HepG2 (cell line): ENCODE data around the gene POLN. TPM values are rescaled to one million over a fixed set of nuclear protein-coding genes. Genes with fewer than 3 reads are reported as not detected.

Source experiments
- ATAC-seq: fragments of 200-7000 bp; cut with Tn5 transposase; 3 replicates; pipeline ENCODE4 v1.9.1; 2020; ENCODE audit warnings: mild to moderate bottlenecking, moderate library complexity
- BruUV-seq: library from RNA; stranded (reverse); fragments of 400-500 nt; replicated peaks from 2 replicates; lab custom pipeline; 2021; lab: Mats Ljungman, UMichigan
- CTCF ChIA-PET: fragments of 300-600 bp; formaldehyde crosslinking; extraction: SDS; loops from one replicate; lab custom pipeline; 2021; ENCODE audit warnings: low total read pairs, inconsistent platforms, low intra/inter-chr PET ratio; lab: Yijun Ruan, JAX
- POLR2A ChIA-PET: fragments of 350-600 bp; sonication (Branson Sonifier 250); formaldehyde crosslinking; loops from one replicate; lab custom pipeline; 2020; ENCODE audit warnings: antibody characterized with exemption, inconsistent platforms; lab: Yijun Ruan, JAX
- DNase-seq: peaks from one replicate; pipeline ENCODE4 v3.0.0-alpha.2; 2015; ENCODE audit warnings: low spot score
- FAIRE-seq: peaks from 3 replicates; lab custom pipeline; 2011; peaks lifted over from hg19 to GRCh38; lab: Jason Lieb, UNC
- H2AFZ ChIP-seq: one replicate; pipeline ENCODE4 v1.6.1; 2011; ENCODE audit warnings: low read length, inconsistent platforms
- H3K27ac ChIP-seq: fragments of 300-600 bp; 3 replicates; pipeline ENCODE4 v1.8.0; 2011; ENCODE audit warnings: mixed run types, mild to moderate bottlenecking, mixed read lengths, low read length, inconsistent platforms; ENCODE audit not compliant: insufficient read depth; ENCODE audit errors: extremely low read length
- H3K27me3 ChIP-seq, 2 experiments: fragments of 200-600 bp in 1 of 2; 2 replicates in 1 of 2; 3 replicates in 1 of 2; pipeline versions ENCODE4 v1.6.0 to v1.8.0; 2011; ENCODE audit warnings: low read length in 2 of 2, mild to moderate bottlenecking in 2 of 2, moderate library complexity in 2 of 2, inconsistent platforms in 1 of 2; ENCODE audit not compliant: insufficient read depth in 2 of 2, control insufficient read depth in 1 of 2
- H3K36me3 ChIP-seq, 2 experiments: fragments of 200-600 bp in 1 of 2; replicated peaks in 1 of 2; 2 replicates in 1 of 2; 3 replicates in 1 of 2; pipeline versions ENCODE4 v1.5.1 to v1.8.0; 2011; ENCODE audit warnings: low read length in 2 of 2, inconsistent platforms in 1 of 2; ENCODE audit not compliant: insufficient read depth in 2 of 2, control insufficient read depth in 1 of 2
- H3K4me1 ChIP-seq: 2 replicates; pipeline ENCODE4 v1.5.1; 2012; ENCODE audit warnings: low read length, inconsistent platforms; ENCODE audit not compliant: insufficient read depth
- H3K4me2 ChIP-seq: 2 replicates; pipeline ENCODE4 v1.6.0; 2011; ENCODE audit warnings: low read depth, low read length, inconsistent platforms
- H3K4me3 ChIP-seq, 3 experiments: fragments of 200-600 bp in 1 of 3; sonication (generic), shearing (Covaris generic) in 1 of 3; replicated peaks in 1 of 3; 2 replicates each; pipeline ENCODE4 v1.5.1; 2011 to 2016; ENCODE audit warnings: low read length in 3 of 3, inconsistent platforms in 2 of 3, low read depth in 2 of 3, mild to moderate bottlenecking in 2 of 3, control low read depth in 1 of 3, mixed read lengths in 1 of 3; ENCODE audit not compliant: insufficient read depth in 1 of 3
- H3K79me2 ChIP-seq: one replicate; pipeline ENCODE4 v1.6.1; 2011; ENCODE audit warnings: low read length, inconsistent platforms; ENCODE audit not compliant: insufficient read depth
- H3K9ac ChIP-seq: 2 replicates; pipeline ENCODE4 v1.6.0; 2011; ENCODE audit warnings: mild to moderate bottlenecking, low read depth, low read length, inconsistent platforms; ENCODE audit not compliant: insufficient read depth
- H3K9me3 ChIP-seq: 2 replicates; pipeline ENCODE4 v1.5.1; 2012; ENCODE audit warnings: mild to moderate bottlenecking, low read length
- H4K20me1 ChIP-seq: 2 replicates; pipeline ENCODE4 v1.6.0; 2011; ENCODE audit warnings: inconsistent platforms, mild to moderate bottlenecking, low read length, moderate library complexity; ENCODE audit not compliant: insufficient read depth
- ATF7-NPFF ChIP-seq: sonication (generic); formaldehyde crosslinking; IDR thresholded peaks from 2 replicates; pipeline ENCODE4 v1.8.1; 2023; ENCODE audit warnings: mild to moderate bottlenecking, low read depth, missing genetic modification reagents, moderate library complexity
- DR1 ChIP-seq: sonication (generic); formaldehyde crosslinking; IDR thresholded peaks from 2 replicates; pipeline ENCODE4 v1.8.0; 2021; ENCODE audit warnings: mild to moderate bottlenecking, missing genetic modification reagents, inconsistent platforms
- HDAC2 ChIP-seq: sonication (generic); formaldehyde crosslinking; IDR thresholded peaks from 2 replicates; pipeline ENCODE4 v1.4.0; 2020; ENCODE audit warnings: missing genetic modification reagents
- KAT2B ChIP-seq: fragments of 150-350 bp; IDR thresholded peaks from 2 replicates; pipeline ENCODE4 v1.6.1; 2014; ENCODE audit warnings: low read depth, low read length, borderline replicate concordance
- MAF1 ChIP-seq: sonication (generic); formaldehyde crosslinking; IDR thresholded peaks from 2 replicates; pipeline ENCODE4 v1.5.0; 2020; ENCODE audit warnings: missing genetic modification reagents, borderline replicate concordance
- MATR3 ChIP-seq: sonication (generic); formaldehyde crosslinking; IDR thresholded peaks from 2 replicates; pipeline ENCODE4 v1.4.0; 2020; ENCODE audit warnings: missing genetic modification reagents
- TCF12 ChIP-seq, 2 experiments: fragments of 450-650 bp in 1 of 2; sonication (generic) in 1 of 2; formaldehyde crosslinking in 1 of 2; IDR thresholded peaks; 2 replicates each; pipeline versions ENCODE4 v1.6.1 to v1.8.0; 2017 to 2022; ENCODE audit warnings: antibody characterized with exemption in 1 of 2, mild to moderate bottlenecking in 1 of 2, missing genetic modification reagents in 1 of 2, moderate library complexity in 1 of 2
- ZNF234 ChIP-seq: sonication (generic); formaldehyde crosslinking; conservative IDR thresholded peaks from 2 replicates; pipeline ENCODE4 v1.5.1; 2020; ENCODE audit warnings: mild to moderate bottlenecking, missing genetic modification reagents
- ZNF296 ChIP-seq: sonication (generic); formaldehyde crosslinking; conservative IDR thresholded peaks from 2 replicates; pipeline ENCODE4 v1.5.0; 2020; ENCODE audit warnings: mild to moderate bottlenecking, missing genetic modification reagents
- WGBS: methylation state at CpG from one replicate; pipeline ENCODE4 v1.1.6; 2017; ENCODE audit warnings: low lambda C conversion rate; 5-methylcytosine and 5-hydroxymethylcytosine counted together
- in situ Hi-C: cut with HindIII; loops from 2 replicates; pipeline ENCODE4 v1.10.0; 2017; ENCODE audit warnings: low pct_unique_long_range_greater_than_20kb; ENCODE audit not compliant: extremely low pct_ligation_motif_present
- intact Hi-C: fragments of 100-400 bp; cut with micrococcal nuclease; formaldehyde crosslinking; loops from one replicate; pipeline ENCODE4 v1.10.0; 2022; ENCODE audit not compliant: unreplicated experiment
- polyA plus RNA-seq, 8 experiments: library from polyadenylated mRNA; depleted of rRNA in 3 of 8; stranded (reverse) in 7 of 8; unstranded in 1 of 8; fragments of >200 nt; fragmentation: Illumina TruSeq in 4 of 8; extraction: Trizol in 4 of 8; gene quantifications; 2 replicates each; pipeline versions ENCODE4 v1.2.1 to v1.2.3, GENCODE V29; 2011 to 2016; ENCODE audit warnings: low read depth in 4 of 8, missing spikeins in 1 of 8, mixed read lengths in 1 of 8; ENCODE audit not compliant: insufficient read depth in 1 of 8
- total RNA-seq, 5 experiments: library from RNA; depleted of rRNA; stranded (reverse); fragments of >200 nt; fragmentation: Illumina TruSeq; extraction: Trizol; gene quantifications; 2 replicates each; pipeline ENCODE4 v1.2.3, GENCODE V29; 2016; ENCODE audit warnings: low read depth in 1 of 5
- TF ChIP-seq, protein P1 (sequence below), 2 experiments: sonication (generic) in 1 of 2; formaldehyde crosslinking in 1 of 2; IDR thresholded peaks; 2 replicates each; pipeline versions ENCODE4 v1.4.0 to v1.6.1; 2018 to 2020; ENCODE audit warnings: missing genetic modification reagents in 2 of 2, borderline replicate concordance in 1 of 2, low read depth in 1 of 2, mild to moderate bottlenecking in 1 of 2, missing biosample characterization in 1 of 2
- TF ChIP-seq, protein P2 (sequence below): IDR thresholded peaks from 2 replicates; pipeline ENCODE4 v1.6.1; 2016; ENCODE audit warnings: missing compliant biosample characterization, missing genetic modification reagents, borderline replicate concordance
- TF ChIP-seq, protein P3 (sequence below): sonication (generic); formaldehyde crosslinking; IDR thresholded peaks from 2 replicates; pipeline ENCODE4 v1.4.0; 2020; ENCODE audit warnings: mild to moderate bottlenecking, low read depth, missing genetic modification reagents
- TF ChIP-seq, protein P4 (sequence below): sonication (generic); formaldehyde crosslinking; IDR thresholded peaks from 2 replicates; pipeline ENCODE4 v1.9.0; 2021; ENCODE audit warnings: missing genetic modification reagents, mild to moderate bottlenecking, borderline replicate concordance

Gene POLN
- total and polyA plus RNA-seq, 2 of the 13 experiments (the other 11 are each of a cell fraction or from before 2014, with no cell fraction given), result 0.93 to 1.5 TPM

DNA sequence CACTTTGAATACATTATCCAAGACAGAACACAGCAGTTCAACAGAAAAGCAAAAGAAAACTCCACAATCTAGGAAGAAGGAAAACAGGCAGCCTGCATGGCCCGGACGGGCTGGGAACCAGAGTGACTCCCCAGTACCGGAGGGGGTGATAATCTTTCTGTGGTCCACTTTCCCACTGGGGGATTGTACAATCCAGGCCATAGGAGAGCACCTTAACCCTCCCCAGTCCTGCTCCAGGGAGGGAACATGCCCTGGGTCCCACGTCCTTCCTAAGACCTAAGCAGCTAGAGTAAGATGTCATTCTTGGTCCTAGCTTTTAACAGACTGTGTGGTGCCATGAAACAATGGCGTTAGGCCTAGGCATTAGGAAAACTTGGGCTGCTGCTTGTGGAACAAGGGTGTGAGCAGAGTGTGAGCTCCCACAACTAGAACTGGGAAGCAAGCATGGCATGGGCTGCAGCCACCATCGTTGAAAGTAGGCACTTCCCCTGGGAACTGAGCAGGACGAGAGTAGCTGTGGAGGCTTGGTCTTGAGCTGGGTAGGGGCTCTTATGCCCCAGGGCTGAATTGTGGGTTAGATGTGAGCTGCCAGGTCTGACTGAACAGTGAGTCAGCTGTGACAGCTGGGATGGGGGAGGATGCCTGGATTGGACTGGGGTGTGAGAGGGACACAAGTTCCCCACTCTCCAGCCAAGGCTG, 140.4 kb downstream of the POLN start (continued):
- TF ChIP-seq, protein P1, sequence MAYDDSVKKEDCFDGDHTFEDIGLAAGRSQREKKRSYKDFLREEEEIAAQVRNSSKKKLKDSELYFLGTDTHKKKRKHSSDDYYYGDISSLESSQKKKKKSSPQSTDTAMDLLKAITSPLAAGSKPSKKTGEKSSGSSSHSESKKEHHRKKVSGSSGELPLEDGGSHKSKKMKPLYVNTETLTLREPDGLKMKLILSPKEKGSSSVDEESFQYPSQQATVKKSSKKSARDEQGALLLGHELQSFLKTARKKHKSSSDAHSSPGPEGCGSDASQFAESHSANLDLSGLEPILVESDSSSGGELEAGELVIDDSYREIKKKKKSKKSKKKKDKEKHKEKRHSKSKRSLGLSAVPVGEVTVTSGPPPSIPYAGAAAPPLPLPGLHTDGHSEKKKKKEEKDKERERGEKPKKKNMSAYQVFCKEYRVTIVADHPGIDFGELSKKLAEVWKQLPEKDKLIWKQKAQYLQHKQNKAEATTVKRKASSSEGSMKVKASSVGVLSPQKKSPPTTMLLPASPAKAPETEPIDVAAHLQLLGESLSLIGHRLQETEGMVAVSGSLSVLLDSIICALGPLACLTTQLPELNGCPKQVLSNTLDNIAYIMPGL (CRISPR knock-in tag; IDR thresholded peaks at IDR 0.05; ENCODE audit: borderline replicate concordance in 1 of 2, low read depth in 1 of 2), result no peak
- TF ChIP-seq, protein P2, sequence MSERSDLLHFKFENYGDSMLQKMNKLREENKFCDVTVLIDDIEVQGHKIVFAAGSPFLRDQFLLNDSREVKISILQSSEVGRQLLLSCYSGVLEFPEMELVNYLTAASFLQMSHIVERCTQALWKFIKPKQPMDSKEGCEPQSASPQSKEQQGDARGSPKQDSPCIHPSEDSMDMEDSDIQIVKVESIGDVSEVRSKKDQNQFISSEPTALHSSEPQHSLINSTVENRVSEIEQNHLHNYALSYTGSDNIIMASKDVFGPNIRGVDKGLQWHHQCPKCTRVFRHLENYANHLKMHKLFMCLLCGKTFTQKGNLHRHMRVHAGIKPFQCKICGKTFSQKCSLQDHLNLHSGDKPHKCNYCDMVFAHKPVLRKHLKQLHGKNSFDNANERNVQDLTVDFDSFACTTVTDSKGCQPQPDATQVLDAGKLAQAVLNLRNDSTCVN (CRISPR knock-in tag), result no peak
- TF ChIP-seq MAF1 (CRISPR knock-in tag) (no peak), KAT2B (no peak), ZNF234 (CRISPR knock-in tag) (no peak), MATR3 (no peak), ATF7-NPFF (CRISPR knock-in tag) (no peak), ZNF296 (CRISPR knock-in tag) (no peak)

DNA sequence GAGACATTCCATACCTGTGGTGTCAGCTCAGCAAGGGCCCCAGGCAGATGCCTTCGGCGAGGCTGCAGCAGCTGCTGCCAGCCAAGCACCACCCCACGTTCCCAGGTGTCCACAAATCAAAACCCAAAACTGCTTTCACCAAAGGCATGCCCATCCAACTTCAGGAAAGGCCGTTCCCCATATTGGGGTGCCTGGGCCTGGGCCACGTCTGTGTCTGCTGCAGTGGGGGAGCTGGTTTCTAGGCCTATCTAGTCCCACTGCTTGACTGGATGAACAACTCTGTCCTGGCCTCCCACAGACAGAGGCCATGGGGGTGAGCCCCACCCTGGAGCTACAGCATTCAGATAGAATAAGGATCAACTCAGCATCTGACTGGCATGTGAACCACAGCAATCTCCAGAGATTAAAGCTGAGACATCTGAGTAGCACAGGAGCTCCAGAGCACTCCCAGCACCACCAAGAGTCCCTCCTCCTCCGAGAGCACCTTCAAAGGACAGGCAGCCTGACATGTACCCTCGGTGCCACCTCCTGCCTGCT, 145.8 kb downstream of the POLN start:
- Histone ChIP-seq H3K9me3 (peaks cover 5% of the 10 kb centered on the region; the same call in 1 of the 2 replicates), H3K27ac (no peak overlapping the region), H3K36me3 (no peaks in the 10 kb centered on the region), H4K20me1 (no peaks in the 10 kb centered on the region), H3K4me1 (peaks cover 17% of the 10 kb centered on the region), H3K4me2 (no peak overlapping the region), H3K79me2 (no peaks in the 10 kb centered on the region), H3K4me3 (no peak overlapping the region), H3K9ac (no peak overlapping the region), H2AFZ (no peak overlapping the region), H3K27me3 (peaks cover 4 to 12% of the 10 kb centered on the region in 2 experiments; a peak in 2 of 5 replicates)
- FAIRE-seq, result no peak
- no peak for DNase-seq
- in situ Hi-C loops (no loop called here), intact Hi-C loops (no loop called here)
- WGBS, result 17% methylated on average over 5 of the region's 7 CpGs
- BruUV-seq, result no TSS peak
- no peak for ATAC-seq
- POLR2A ChIA-PET, result no interaction called here
- CTCF ChIA-PET, result no interaction called here
- TF ChIP-seq, protein P3, sequence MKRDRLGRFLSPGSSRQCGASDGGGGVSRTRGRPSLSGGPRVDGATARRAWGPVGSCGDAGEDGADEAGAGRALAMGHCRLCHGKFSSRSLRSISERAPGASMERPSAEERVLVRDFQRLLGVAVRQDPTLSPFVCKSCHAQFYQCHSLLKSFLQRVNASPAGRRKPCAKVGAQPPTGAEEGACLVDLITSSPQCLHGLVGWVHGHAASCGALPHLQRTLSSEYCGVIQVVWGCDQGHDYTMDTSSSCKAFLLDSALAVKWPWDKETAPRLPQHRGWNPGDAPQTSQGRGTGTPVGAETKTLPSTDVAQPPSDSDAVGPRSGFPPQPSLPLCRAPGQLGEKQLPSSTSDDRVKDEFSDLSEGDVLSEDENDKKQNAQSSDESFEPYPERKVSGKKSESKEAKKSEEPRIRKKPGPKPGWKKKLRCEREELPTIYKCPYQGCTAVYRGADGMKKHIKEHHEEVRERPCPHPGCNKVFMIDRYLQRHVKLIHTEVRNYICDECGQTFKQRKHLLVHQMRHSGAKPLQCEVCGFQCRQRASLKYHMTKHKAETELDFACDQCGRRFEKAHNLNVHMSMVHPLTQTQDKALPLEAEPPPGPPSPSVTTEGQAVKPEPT (CRISPR knock-in tag), result no peak
- TF ChIP-seq TCF12 (IDR thresholded peaks at IDR 0.05) (no peak), TCF12 (CRISPR knock-in tag; IDR thresholded peaks at IDR 0.05) (no peak), DR1 (CRISPR knock-in tag) (no peak), HDAC2 (CRISPR knock-in tag) (no peak)
- TF ChIP-seq, protein P4, sequence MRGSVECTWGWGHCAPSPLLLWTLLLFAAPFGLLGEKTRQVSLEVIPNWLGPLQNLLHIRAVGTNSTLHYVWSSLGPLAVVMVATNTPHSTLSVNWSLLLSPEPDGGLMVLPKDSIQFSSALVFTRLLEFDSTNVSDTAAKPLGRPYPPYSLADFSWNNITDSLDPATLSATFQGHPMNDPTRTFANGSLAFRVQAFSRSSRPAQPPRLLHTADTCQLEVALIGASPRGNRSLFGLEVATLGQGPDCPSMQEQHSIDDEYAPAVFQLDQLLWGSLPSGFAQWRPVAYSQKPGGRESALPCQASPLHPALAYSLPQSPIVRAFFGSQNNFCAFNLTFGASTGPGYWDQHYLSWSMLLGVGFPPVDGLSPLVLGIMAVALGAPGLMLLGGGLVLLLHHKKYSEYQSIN (CRISPR knock-in tag), result no peak
